GM06990 (cell line): ENCODE measurements around the gene FAM241A.
"Not testable (repeated sequence)": the region's sequence is repeated elsewhere in the genome, so short reads cannot be mapped to it uniquely, and the experiment has no call there.

ENCODE experiments used
- DNase-seq: peaks from one replicate; pipeline ENCODE4 v3.0.0-alpha.2; 2011; ENCODE audit not compliant: insufficient read length; ENCODE audit errors: extremely low read depth
- H3K27me3 ChIP-seq: replicated peaks from 2 replicates; pipeline ENCODE4 v1.6.0; 2011; ENCODE audit warnings: low read length; ENCODE audit not compliant: control insufficient read depth, insufficient read depth
- H3K36me3 ChIP-seq: 2 replicates; pipeline ENCODE4 v1.5.1; 2011; ENCODE audit warnings: low read length; ENCODE audit not compliant: control insufficient read depth, insufficient read depth
- H3K4me3 ChIP-seq: replicated peaks from 2 replicates; pipeline ENCODE4 v1.5.1; 2011; ENCODE audit warnings: low read depth, mild to moderate bottlenecking, control low read depth, low read length
- CTCF ChIP-seq: IDR thresholded peaks from 2 replicates; pipeline ENCODE4 v1.5.1; 2011; ENCODE audit warnings: low read length, control low read depth, mild to moderate bottlenecking, inconsistent platforms; ENCODE audit not compliant: insufficient read depth, poor library complexity, severe bottlenecking

The FAM241A gene

GRCh38 chr4:112170451-112170993 lies 25.3 kb downstream of the FAM241A start:
- TF ChIP-seq CTCF, result no peak
- no peak overlapping the region for H3K4me3 ChIP-seq
- DNase-seq, result no peak
- no peaks in the 10 kb centered on the region for H3K27me3 ChIP-seq
- no peaks in the 10 kb centered on the region for H3K36me3 ChIP-seq

GRCh38 chr4:112171051-112171763 lies 26.0 kb downstream of the FAM241A start:
- not testable (repeated sequence) for DNase-seq, H3K36me3 ChIP-seq, H3K27me3 ChIP-seq, H3K4me3 ChIP-seq

GRCh38 chr4:112172180-112172579 lies 26.9 kb downstream of the FAM241A start:
- Histone ChIP-seq H3K36me3 (no peaks in the 10 kb centered on the region), H3K4me3 (no peak overlapping the region), H3K27me3 (no peaks in the 10 kb centered on the region)
- DNase-seq, result no peak
- TF ChIP-seq CTCF, result no peak

GRCh38 chr4:112173593-112174558 lies 28.6 kb downstream of the FAM241A start:
- no peak for DNase-seq
- H3K36me3 ChIP-seq, result no peaks in the 10 kb centered on the region
- no peak for TF ChIP-seq CTCF
- H3K27me3 ChIP-seq, result no peaks in the 10 kb centered on the region
- no peak overlapping the region for H3K4me3 ChIP-seq

- TF ChIP-seq CTCF, result no peak
- no peak overlapping the region for H3K4me3 ChIP-seq
- DNase-seq, result no peak
- H3K36me3 ChIP-seq, result no peaks in the 10 kb centered on the region
- no peaks in the 10 kb centered on the region for H3K27me3 ChIP-seq
Observed at GRCh38 chr4:112175840-112176239, 30.6 kb downstream of the FAM241A start.

- no peak for TF ChIP-seq CTCF
- no peaks in the 10 kb centered on the region for H3K36me3 ChIP-seq
- H3K27me3 ChIP-seq, result no peaks in the 10 kb centered on the region
- no peak overlapping the region for H3K4me3 ChIP-seq
- no peak for DNase-seq
Observed at GRCh38 chr4:112176596-112176995, 31.3 kb downstream of the FAM241A start.

- H3K27me3 ChIP-seq, DNase-seq, H3K36me3 ChIP-seq, H3K4me3 ChIP-seq: not testable (repeated sequence)
Observed at GRCh38 chr4:112178741-112179140, 33.5 kb downstream of the FAM241A start.
